ENCODE data around the gene ISG15. TPM values are rescaled to one million over a fixed set of nuclear protein-coding genes. Genes with fewer than 3 reads are reported as not detected.
A peak's percentile ranks its signal among the peaks of the same experiment; 100 is the strongest.

The ISG15 gene
- total and polyA plus RNA-seq, 2 of the 13 experiments (the other 11 are each of a cell fraction or from before 2014, with no cell fraction given): 42.1 to 54.9 TPM

DNA sequence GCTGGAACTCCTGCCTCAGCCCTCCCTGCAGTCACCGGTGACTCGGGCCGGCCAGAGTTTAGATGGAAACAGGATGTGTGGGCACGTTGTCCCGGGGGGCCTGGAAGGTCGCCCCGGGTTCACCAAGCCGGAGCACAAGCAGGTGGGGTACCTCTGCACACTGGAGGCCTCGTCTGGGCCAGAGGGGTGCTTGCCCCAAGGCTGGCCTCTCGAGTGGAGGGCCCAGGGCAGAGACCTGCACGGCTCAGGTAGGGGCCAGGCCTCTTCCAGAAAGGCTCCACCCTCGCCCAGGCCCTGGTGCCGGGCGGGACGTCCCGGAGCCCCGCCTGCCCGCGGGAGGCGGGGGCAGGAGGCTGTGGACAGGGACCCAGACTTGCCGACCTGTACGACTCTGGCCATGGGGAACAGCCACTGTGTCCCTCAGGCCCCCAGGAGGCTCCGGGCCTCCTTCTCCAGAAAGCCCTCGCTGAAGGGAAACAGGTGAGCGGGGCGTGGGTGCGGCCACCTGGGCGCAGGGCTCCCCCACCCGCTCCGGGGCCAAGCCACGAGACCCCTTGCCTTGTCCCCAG, 47.1 kb upstream of the ISG15 start, which contains the start of gene PLEKHN1 (continued):
- TF ChIP-seq CBX5 (CRISPR knock-in tag; IDR thresholded peaks at IDR 0.05; ENCODE audit: borderline replicate concordance) (peak; percentile 10; the same call in 1 of the 2 replicates), CEBPG (CRISPR knock-in tag; IDR thresholded peaks at IDR 0.05) (no peak), ZNF883 (CRISPR knock-in tag; IDR thresholded peaks at IDR 0.05; ENCODE audit: not compliant biosample characterization) (no peak), RBM39 (IDR thresholded peaks at IDR 0.05; ENCODE audit: low read depth, low read length, poor library complexity, severe bottlenecking) (no peak), ZFP36L1 (CRISPR knock-in tag; IDR thresholded peaks at IDR 0.05) (0 out of 2 replicates have a peak, but pooled peaks have one; percentile 11), RARA (CRISPR knock-in tag; IDR thresholded peaks at IDR 0.05) (peak; percentile 74), SNAI1 (CRISPR knock-in tag; IDR thresholded peaks at IDR 0.05; ENCODE audit: borderline replicate concordance) (no peak), ISL2 (CRISPR knock-in tag; IDR thresholded peaks at IDR 0.05) (no peak), EED (CRISPR knock-in tag; IDR thresholded peaks at IDR 0.05) (no peak), ZNF333 (CRISPR knock-in tag; IDR thresholded peaks at IDR 0.05; ENCODE audit: borderline replicate concordance) (no peak), ZNF331 (CRISPR knock-in tag; IDR thresholded peaks at IDR 0.05) (no peak), ZNF781 (CRISPR knock-in tag; IDR thresholded peaks at IDR 0.05; ENCODE audit: borderline replicate concordance, not compliant biosample characterization) (no peak), HOXD1 (CRISPR knock-in tag; IDR thresholded peaks at IDR 0.05) (no peak), GZF1 (CRISPR knock-in tag; IDR thresholded peaks at IDR 0.05) (no peak), RBFOX2 (IDR thresholded peaks at IDR 0.05; ENCODE audit: low read depth, low read length) (peak; percentile 70), ZBTB7A (CRISPR knock-in tag; IDR thresholded peaks at IDR 0.05) (no peak)
- TF ChIP-seq, protein P1, sequence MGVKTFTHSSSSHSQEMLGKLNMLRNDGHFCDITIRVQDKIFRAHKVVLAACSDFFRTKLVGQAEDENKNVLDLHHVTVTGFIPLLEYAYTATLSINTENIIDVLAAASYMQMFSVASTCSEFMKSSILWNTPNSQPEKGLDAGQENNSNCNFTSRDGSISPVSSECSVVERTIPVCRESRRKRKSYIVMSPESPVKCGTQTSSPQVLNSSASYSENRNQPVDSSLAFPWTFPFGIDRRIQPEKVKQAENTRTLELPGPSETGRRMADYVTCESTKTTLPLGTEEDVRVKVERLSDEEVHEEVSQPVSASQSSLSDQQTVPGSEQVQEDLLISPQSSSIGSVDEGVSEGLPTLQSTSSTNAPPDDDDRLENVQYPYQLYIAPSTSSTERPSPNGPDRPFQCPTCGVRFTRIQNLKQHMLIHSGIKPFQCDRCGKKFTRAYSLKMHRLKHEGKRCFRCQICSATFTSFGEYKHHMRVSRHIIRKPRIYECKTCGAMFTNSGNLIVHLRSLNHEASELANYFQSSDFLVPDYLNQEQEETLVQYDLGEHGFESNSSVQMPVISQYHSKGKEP (CRISPR knock-in tag; IDR thresholded peaks at IDR 0.05): no peak
- TF ChIP-seq, protein P2, sequence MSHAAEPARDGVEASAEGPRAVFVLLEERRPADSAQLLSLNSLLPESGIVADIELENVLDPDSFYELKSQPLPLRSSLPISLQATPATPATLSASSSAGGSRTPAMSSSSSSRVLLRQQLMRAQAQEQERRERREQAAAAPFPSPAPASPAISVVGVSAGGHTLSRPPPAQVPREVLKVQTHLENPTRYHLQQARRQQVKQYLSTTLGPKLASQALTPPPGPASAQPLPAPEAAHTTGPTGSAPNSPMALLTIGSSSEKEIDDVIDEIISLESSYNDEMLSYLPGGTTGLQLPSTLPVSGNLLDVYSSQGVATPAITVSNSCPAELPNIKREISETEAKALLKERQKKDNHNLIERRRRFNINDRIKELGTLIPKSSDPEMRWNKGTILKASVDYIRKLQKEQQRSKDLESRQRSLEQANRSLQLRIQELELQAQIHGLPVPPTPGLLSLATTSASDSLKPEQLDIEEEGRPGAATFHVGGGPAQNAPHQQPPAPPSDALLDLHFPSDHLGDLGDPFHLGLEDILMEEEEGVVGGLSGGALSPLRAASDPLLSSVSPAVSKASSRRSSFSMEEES (CRISPR knock-in tag; IDR thresholded peaks at IDR 0.05): no peak
- TF ChIP-seq, protein P3, sequence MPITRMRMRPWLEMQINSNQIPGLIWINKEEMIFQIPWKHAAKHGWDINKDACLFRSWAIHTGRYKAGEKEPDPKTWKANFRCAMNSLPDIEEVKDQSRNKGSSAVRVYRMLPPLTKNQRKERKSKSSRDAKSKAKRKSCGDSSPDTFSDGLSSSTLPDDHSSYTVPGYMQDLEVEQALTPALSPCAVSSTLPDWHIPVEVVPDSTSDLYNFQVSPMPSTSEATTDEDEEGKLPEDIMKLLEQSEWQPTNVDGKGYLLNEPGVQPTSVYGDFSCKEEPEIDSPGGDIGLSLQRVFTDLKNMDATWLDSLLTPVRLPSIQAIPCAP (CRISPR knock-in tag; IDR thresholded peaks at IDR 0.05; ENCODE audit: low read depth): no peak
- TF ChIP-seq, protein P4, sequence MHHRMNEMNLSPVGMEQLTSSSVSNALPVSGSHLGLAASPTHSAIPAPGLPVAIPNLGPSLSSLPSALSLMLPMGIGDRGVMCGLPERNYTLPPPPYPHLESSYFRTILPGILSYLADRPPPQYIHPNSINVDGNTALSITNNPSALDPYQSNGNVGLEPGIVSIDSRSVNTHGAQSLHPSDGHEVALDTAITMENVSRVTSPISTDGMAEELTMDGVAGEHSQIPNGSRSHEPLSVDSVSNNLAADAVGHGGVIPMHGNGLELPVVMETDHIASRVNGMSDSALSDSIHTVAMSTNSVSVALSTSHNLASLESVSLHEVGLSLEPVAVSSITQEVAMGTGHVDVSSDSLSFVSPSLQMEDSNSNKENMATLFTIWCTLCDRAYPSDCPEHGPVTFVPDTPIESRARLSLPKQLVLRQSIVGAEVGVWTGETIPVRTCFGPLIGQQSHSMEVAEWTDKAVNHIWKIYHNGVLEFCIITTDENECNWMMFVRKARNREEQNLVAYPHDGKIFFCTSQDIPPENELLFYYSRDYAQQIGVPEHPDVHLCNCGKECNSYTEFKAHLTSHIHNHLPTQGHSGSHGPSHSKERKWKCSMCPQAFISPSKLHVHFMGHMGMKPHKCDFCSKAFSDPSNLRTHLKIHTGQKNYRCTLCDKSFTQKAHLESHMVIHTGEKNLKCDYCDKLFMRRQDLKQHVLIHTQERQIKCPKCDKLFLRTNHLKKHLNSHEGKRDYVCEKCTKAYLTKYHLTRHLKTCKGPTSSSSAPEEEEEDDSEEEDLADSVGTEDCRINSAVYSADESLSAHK (CRISPR knock-in tag; IDR thresholded peaks at IDR 0.05; ENCODE audit: borderline replicate concordance): no peak
- TF ChIP-seq, protein P5, sequence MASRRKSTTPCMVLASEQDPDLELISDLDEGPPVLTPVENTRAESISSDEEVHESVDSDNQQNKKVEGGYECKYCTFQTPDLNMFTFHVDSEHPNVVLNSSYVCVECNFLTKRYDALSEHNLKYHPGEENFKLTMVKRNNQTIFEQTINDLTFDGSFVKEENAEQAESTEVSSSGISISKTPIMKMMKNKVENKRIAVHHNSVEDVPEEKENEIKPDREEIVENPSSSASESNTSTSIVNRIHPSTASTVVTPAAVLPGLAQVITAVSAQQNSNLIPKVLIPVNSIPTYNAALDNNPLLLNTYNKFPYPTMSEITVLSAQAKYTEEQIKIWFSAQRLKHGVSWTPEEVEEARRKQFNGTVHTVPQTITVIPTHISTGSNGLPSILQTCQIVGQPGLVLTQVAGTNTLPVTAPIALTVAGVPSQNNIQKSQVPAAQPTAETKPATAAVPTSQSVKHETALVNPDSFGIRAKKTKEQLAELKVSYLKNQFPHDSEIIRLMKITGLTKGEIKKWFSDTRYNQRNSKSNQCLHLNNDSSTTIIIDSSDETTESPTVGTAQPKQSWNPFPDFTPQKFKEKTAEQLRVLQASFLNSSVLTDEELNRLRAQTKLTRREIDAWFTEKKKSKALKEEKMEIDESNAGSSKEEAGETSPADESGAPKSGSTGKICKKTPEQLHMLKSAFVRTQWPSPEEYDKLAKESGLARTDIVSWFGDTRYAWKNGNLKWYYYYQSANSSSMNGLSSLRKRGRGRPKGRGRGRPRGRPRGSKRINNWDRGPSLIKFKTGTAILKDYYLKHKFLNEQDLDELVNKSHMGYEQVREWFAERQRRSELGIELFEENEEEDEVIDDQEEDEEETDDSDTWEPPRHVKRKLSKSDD (CRISPR knock-in tag; IDR thresholded peaks at IDR 0.05; ENCODE audit: low read depth): no peak

All from HepG2 (cell line).